Measurements from ENCODE around the gene PIWIL1. TPM values are rescaled to one million over a fixed set of nuclear protein-coding genes. Genes with fewer than 3 reads are reported as not detected.

Gene PIWIL1
- total RNA-seq, 1 experiment from 2014 or later: not detected

DNA sequence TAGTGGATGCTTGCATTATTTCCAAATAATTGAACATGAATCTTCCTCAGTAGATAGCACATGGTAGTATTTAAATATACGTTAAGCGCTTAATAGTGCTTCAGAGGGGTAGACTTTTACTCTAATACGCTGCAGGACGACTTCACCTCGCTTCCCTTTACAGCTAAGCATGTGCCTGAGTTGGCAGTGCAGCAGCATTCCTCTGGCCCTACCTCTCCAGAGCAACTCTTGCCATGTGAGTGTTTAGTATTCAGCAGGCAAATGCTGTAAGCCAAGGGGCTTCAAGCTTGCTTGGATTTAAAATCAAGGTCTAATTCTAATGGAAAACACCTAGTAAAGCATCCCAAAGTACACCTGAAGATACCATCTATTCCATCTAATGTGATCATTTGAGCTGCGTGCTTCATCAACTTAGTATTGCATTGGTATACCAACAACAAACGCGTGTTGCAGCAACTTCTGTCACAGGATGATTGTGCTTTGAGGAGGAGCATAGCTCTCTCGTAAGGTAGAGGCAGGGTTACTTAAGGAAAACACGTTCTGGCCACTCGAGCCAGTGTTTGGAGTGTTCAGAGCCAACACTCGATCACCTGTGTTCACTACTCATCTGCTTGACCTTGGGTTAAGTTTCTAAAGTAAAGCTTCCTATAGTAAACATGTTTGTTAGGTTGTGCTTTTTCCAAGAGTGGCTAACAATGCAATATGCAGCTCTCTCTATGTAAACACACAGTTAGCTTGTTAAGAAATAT is 60.6 kb downstream of the PIWIL1 start:
- H3K9me2 ChIP-seq (ENCODE audit: insufficient read depth): no peaks in the 10 kb centered on the region
- peaks cover 0 to 2% of the 10 kb centered on the region in 2 experiments; a peak in 1 of 4 replicates for H3K9me3 ChIP-seq (ENCODE audit: control insufficient read depth in 1 of 2, insufficient read depth in 1 of 2, low read depth in 1 of 2, low read length in 2 of 2)
- H3K36me3 ChIP-seq (ENCODE audit: control insufficient read depth in 1 of 2, insufficient read depth in 2 of 2, low read length in 2 of 2): no peaks in the 10 kb centered on the region
- no peaks in the 10 kb centered on the region for H3K79me2 ChIP-seq (ENCODE audit: insufficient read depth, low read length)
- H3K27ac ChIP-seq (ENCODE audit: low read depth, low read length): no peak overlapping the region
- H3K27me3 ChIP-seq (ENCODE audit: insufficient read depth, low read length): no peaks in the 10 kb centered on the region
- H3K4me3 ChIP-seq (replicated peaks in 1 of 2; ENCODE audit: low read depth in 1 of 2, low read length in 2 of 2): no peak overlapping the region
- no peaks in the 10 kb centered on the region for H4K20me1 ChIP-seq (ENCODE audit: insufficient read depth)
- ChIA-PET RAD21 (ENCODE audit: low non-redundant PET in 1 of 2, low total read pairs in 2 of 2, uncharacterized antibody in 2 of 2, unreplicated experiment in 2 of 2) (no interaction called here), CTCF (no interaction called here), POLR2A (no interaction called here)
- ATAC-seq: no peak
- H3K9ac ChIP-seq (ENCODE audit: low read length): no peak overlapping the region
- intact Hi-C loops (cut with micrococcal nuclease): no loop called here
- no TSS peak for BruUV-seq (replicated peaks)
- H3K4me1 ChIP-seq (ENCODE audit: control insufficient read depth in 1 of 2, insufficient read depth in 2 of 2, low read length in 2 of 2): no peaks in the 10 kb centered on the region
- no peak for DNase-seq (ENCODE audit: low read depth, low spot score)
- TF ChIP-seq EZH2 (IDR thresholded peaks at IDR 0.05) (no peak), EZH2phosphoT487 (IDR thresholded peaks at IDR 0.05; ENCODE audit: borderline replicate concordance) (no peak), TCF7L2 (IDR thresholded peaks at IDR 0.05; ENCODE audit: borderline replicate concordance, extremely low read depth, insufficient read depth, insufficient read length) (no peak), RAD21 (IDR thresholded peaks at IDR 0.05; ENCODE audit: low read depth) (no peak), SP1 (IDR thresholded peaks at IDR 0.05; ENCODE audit: low read depth) (no peak), JUND (IDR thresholded peaks at IDR 0.05) (no peak), CBX3 (IDR thresholded peaks at IDR 0.05; ENCODE audit: low read depth) (no peak), FOSL1 (IDR thresholded peaks at IDR 0.05; ENCODE audit: low read depth) (no peak), POLR2A (IDR thresholded peaks at IDR 0.05; ENCODE audit: borderline replicate concordance, extremely low read depth, insufficient read depth, insufficient read length) (no peak), EGR1 (IDR thresholded peaks at IDR 0.05; ENCODE audit: low read depth) (no peak), ZNF274 (IDR thresholded peaks at IDR 0.05; ENCODE audit: low read depth, low read length) (no peak), POLR2AphosphoS5 (IDR thresholded peaks at IDR 0.05; ENCODE audit: low read depth, low read length) (no peak)
- TF ChIP-seq, protein P1, sequence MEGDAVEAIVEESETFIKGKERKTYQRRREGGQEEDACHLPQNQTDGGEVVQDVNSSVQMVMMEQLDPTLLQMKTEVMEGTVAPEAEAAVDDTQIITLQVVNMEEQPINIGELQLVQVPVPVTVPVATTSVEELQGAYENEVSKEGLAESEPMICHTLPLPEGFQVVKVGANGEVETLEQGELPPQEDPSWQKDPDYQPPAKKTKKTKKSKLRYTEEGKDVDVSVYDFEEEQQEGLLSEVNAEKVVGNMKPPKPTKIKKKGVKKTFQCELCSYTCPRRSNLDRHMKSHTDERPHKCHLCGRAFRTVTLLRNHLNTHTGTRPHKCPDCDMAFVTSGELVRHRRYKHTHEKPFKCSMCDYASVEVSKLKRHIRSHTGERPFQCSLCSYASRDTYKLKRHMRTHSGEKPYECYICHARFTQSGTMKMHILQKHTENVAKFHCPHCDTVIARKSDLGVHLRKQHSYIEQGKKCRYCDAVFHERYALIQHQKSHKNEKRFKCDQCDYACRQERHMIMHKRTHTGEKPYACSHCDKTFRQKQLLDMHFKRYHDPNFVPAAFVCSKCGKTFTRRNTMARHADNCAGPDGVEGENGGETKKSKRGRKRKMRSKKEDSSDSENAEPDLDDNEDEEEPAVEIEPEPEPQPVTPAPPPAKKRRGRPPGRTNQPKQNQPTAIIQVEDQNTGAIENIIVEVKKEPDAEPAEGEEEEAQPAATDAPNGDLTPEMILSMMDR (IDR thresholded peaks at IDR 0.05 in 2 of 3, conservative IDR thresholded peaks at IDR 0.05 in 1 of 3; ENCODE audit: borderline replicate concordance in 1 of 3, insufficient read depth in 1 of 3, low read depth in 2 of 3, low read length in 2 of 3): no peak
- TF ChIP-seq, protein P2, sequence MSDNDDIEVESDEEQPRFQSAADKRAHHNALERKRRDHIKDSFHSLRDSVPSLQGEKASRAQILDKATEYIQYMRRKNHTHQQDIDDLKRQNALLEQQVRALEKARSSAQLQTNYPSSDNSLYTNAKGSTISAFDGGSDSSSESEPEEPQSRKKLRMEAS (IDR thresholded peaks at IDR 0.05): no peak
- TF ChIP-seq, protein P3, sequence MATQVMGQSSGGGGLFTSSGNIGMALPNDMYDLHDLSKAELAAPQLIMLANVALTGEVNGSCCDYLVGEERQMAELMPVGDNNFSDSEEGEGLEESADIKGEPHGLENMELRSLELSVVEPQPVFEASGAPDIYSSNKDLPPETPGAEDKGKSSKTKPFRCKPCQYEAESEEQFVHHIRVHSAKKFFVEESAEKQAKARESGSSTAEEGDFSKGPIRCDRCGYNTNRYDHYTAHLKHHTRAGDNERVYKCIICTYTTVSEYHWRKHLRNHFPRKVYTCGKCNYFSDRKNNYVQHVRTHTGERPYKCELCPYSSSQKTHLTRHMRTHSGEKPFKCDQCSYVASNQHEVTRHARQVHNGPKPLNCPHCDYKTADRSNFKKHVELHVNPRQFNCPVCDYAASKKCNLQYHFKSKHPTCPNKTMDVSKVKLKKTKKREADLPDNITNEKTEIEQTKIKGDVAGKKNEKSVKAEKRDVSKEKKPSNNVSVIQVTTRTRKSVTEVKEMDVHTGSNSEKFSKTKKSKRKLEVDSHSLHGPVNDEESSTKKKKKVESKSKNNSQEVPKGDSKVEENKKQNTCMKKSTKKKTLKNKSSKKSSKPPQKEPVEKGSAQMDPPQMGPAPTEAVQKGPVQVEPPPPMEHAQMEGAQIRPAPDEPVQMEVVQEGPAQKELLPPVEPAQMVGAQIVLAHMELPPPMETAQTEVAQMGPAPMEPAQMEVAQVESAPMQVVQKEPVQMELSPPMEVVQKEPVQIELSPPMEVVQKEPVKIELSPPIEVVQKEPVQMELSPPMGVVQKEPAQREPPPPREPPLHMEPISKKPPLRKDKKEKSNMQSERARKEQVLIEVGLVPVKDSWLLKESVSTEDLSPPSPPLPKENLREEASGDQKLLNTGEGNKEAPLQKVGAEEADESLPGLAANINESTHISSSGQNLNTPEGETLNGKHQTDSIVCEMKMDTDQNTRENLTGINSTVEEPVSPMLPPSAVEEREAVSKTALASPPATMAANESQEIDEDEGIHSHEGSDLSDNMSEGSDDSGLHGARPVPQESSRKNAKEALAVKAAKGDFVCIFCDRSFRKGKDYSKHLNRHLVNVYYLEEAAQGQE (IDR thresholded peaks at IDR 0.05; ENCODE audit: low read depth): no peak
- H3K4me2 ChIP-seq (ENCODE audit: low read length): no peak overlapping the region
- H2AFZ ChIP-seq (ENCODE audit: low read depth, low read length, poor library complexity, severe bottlenecking): no peak overlapping the region
